C4-2B (cell line): ENCODE measurements around the gene IL20RB.

Experiments used
- CTCF ChIP-seq: fragments of 450-650 bp; conservative IDR thresholded peaks from 2 replicates; pipeline ENCODE4 v1.5.1; 2017; ENCODE audit warnings: mild to moderate bottlenecking
- ZFX ChIP-seq: fragments of 450-650 bp; IDR thresholded peaks from 2 replicates; pipeline ENCODE4 v1.6.1; 2017

- TF ChIP-seq CTCF (no peak), ZFX (no peak)
Measured at GRCh38 chr3:136952292-136952691, 5.5 kb upstream of the IL20RB start.
